Keratinocyte (primary cell): Measurements from ENCODE around the gene EBNA1BP2.

Experiments
- CTCF ChIP-seq, 3 experiments: IDR thresholded peaks in 1 of 3; conservative IDR thresholded peaks in 1 of 3; optimal IDR thresholded peaks in 1 of 3; 2 replicates in 2 of 3; 3 replicates in 1 of 3; pipeline versions ENCODE3 to v1.5.1; 2011; ENCODE audit warnings: low read length in 3 of 3, mild to moderate bottlenecking in 3 of 3, moderate library complexity in 2 of 3, control low read depth in 1 of 3, inconsistent platforms in 1 of 3; ENCODE audit not compliant: insufficient read depth in 2 of 3; ENCODE audit errors: extremely low read depth in 1 of 3
- EZH2 ChIP-seq: IDR thresholded peaks from one replicate; pipeline ENCODE4 v1.6.1; 2012; ENCODE audit warnings: inconsistent platforms, mild to moderate bottlenecking, low read length, moderate library complexity

GRCh38 chr1:43129426-43129825 lies 42.7 kb downstream of the EBNA1BP2 start:
- TF ChIP-seq CTCF (optimal IDR thresholded peaks at IDR 0.05 in 1 of 3, IDR thresholded peaks at IDR 0.05 in 1 of 3, conservative IDR thresholded peaks at IDR 0.05 in 1 of 3; ENCODE audit: extremely low read depth in 1 of 3, insufficient read depth in 2 of 3, low read length in 3 of 3) (no peak), EZH2 (no peak)
